ENCODE measurements around the gene BRSK2. TPM values are rescaled to one million over a fixed set of nuclear protein-coding genes. Genes with fewer than 3 reads are reported as not detected.

The BRSK2 gene
- total RNA-seq, 3 donors from 2014 or later = 0.58 to 4.3 (median 0.60) TPM

DNA sequence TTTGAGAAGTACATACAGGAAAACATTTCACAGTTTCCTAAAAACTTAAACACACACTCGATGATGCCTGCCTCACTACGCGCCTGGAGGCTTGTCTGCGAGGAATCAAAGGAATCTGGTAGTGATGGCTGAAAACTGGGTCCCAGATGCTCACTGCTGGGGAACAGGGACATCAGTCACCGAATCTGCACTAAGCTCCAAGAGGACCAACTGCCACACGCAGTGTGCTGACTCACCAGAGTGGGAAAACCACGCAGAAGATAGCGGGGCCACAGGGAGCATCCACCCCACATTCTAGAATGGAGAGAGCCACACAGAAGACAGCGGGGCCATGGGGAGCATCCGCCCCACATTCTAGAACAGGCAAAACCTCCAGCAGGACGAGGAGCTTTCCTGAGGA, 121.2 kb downstream of the BRSK2 start:
- no peak for ATAC-seq
- Histone ChIP-seq H3K4me1 (ENCODE audit: low read depth) (peaks cover 7% of the 10 kb centered on the region), H3K4me3 (no peak overlapping the region), H3K9me3 (no peaks in the 10 kb centered on the region), H3K36me3 (ENCODE audit: low read depth) (no peaks in the 10 kb centered on the region)
- TF ChIP-seq, protein P1, sequence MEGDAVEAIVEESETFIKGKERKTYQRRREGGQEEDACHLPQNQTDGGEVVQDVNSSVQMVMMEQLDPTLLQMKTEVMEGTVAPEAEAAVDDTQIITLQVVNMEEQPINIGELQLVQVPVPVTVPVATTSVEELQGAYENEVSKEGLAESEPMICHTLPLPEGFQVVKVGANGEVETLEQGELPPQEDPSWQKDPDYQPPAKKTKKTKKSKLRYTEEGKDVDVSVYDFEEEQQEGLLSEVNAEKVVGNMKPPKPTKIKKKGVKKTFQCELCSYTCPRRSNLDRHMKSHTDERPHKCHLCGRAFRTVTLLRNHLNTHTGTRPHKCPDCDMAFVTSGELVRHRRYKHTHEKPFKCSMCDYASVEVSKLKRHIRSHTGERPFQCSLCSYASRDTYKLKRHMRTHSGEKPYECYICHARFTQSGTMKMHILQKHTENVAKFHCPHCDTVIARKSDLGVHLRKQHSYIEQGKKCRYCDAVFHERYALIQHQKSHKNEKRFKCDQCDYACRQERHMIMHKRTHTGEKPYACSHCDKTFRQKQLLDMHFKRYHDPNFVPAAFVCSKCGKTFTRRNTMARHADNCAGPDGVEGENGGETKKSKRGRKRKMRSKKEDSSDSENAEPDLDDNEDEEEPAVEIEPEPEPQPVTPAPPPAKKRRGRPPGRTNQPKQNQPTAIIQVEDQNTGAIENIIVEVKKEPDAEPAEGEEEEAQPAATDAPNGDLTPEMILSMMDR (IDR thresholded peaks at IDR 0.05) = no peak
- DNase-seq = peak in 1 of 3 donors; percentile 16
- intact Hi-C loops (cut with DNase I, micrococcal nuclease) = loop anchor here in 1 of 2 donors (10.0 kb wide), 3 partner anchors 46 to 396 kb away; no protein-coding TSS in a partner anchor

DNA sequence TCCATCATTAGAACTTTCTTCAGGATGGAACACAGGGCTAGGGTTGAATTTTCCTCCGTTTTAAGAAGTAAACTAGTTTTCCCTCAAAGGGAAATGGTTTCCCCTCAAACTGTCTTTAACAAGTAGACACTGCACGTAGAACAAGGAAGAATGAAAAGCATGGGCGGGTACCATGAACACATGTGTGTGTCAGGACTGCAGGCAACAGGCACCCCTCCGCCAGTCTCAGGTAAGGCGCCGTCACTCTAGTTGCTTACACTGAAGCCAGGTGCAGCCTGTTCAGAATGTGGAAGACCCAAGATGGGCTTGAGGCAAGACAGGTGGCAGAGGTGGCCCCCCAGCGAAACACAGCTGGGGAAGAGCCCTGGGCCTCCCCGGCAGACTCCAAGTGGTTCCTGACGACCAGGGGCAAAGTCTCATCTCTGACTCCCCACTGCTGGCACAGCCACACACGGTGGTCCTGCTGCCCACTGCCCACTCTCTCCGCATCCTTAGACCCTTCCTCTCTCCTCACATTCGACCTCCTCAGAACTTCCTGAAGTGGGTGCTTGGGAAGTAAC, 122.3 kb downstream of the BRSK2 start:
- no peaks in the 10 kb centered on the region for H3K36me3 ChIP-seq (ENCODE audit: low read depth)
- peaks cover 10% of the 10 kb centered on the region for H3K4me1 ChIP-seq (ENCODE audit: low read depth)
- peak in 1 of 3 donors; percentile 31 for DNase-seq
- intact Hi-C loops (cut with DNase I, micrococcal nuclease) = loop anchor here in 1 of 2 donors (10.0 kb wide), 3 partner anchors 47 to 397 kb away; no protein-coding TSS in a partner anchor
- ATAC-seq = no peak
- TF ChIP-seq, protein P1 (IDR thresholded peaks at IDR 0.05) = no peak
- no peaks in the 10 kb centered on the region for H3K9me3 ChIP-seq
- no peak overlapping the region for H3K4me3 ChIP-seq

Other genes starting within 250 kb of the BRSK2 start
- gene MUC5AC, start 232.0 kb upstream of the BRSK2 start, total RNA-seq = under 1 TPM in 2 of 3 donors, not detected in 1; 0.03 to 0.63 TPM
- gene MUC5B, start 166.9 kb upstream of the BRSK2 start, total RNA-seq = 100 to 1,000 TPM; 133 to 431 (median 135) TPM
- gene TOLLIP, start 80.3 kb upstream of the BRSK2 start, total RNA-seq = 10 to 100 TPM; 62.4 to 65.4 (median 62.5) TPM
- 100 to 1,000 TPM in 1 of 3 donors, 10 to 100 TPM in 2; 54.9 to 108 (median 61.5) TPM for gene MOB2, start 96.8 kb downstream of the BRSK2 start, total RNA-seq
- 10 to 100 TPM; 28.2 to 31.7 (median 28.5) TPM for gene DUSP8, start 182.3 kb downstream of the BRSK2 start, total RNA-seq
- not detected for gene KRTAP5-1, start 195.3 kb downstream of the BRSK2 start, total RNA-seq
- not detected for gene KRTAP5-2, start 208.4 kb downstream of the BRSK2 start, total RNA-seq
- not detected for gene KRTAP5-3, start 218.5 kb downstream of the BRSK2 start, total RNA-seq
- not detected for gene KRTAP5-4, start 232.2 kb downstream of the BRSK2 start, total RNA-seq
- 1 to 10 TPM in 1 of 3 donors, under 1 TPM in 2; 0.32 to 1.6 (median 0.75) TPM for gene KRTAP5-5, start 239.8 kb downstream of the BRSK2 start, total RNA-seq